ENCODE data around the gene MFAP3L.

Gene MFAP3L

GRCh38 chr4:170025523-170026252, 507 bp downstream of the MFAP3L start:
- Histone ChIP-seq H3K36me3 (ENCODE audit: control insufficient read depth, insufficient read depth, low read length) (no peaks in the 10 kb centered on the region), H3K4me1 (ENCODE audit: control insufficient read depth, insufficient read depth, low read length) (peaks cover 2% of the 10 kb centered on the region; the same call in 1 of the 2 replicates), H3K27me3 (ENCODE audit: control insufficient read depth, insufficient read depth, low read length) (peaks cover 6% of the 10 kb centered on the region; the same call in 1 of the 2 replicates), H3K4me3 (ENCODE audit: low read length) (peak overlapping the region; percentile 70; the same call in 1 of the 2 replicates), H3K9me3 (ENCODE audit: control insufficient read depth, insufficient read depth, low read length) (no peaks in the 10 kb centered on the region), H3K27ac (ENCODE audit: low read length) (no peak overlapping the region)
- DNase-seq (ENCODE audit: low read depth, low spot score): no peak
- WGBS (ENCODE audit: insufficient coverage, insufficient read length): no CpG with 5 or more reads among the region's 74 CpGs

- no CpG with 5 or more reads among the region's 2 CpGs for WGBS (ENCODE audit: insufficient coverage, insufficient read length)
- Histone ChIP-seq H3K4me1 (ENCODE audit: control insufficient read depth, insufficient read depth, low read length) (no peaks in the 10 kb centered on the region), H3K36me3 (ENCODE audit: control insufficient read depth, insufficient read depth, low read length) (no peaks in the 10 kb centered on the region), H3K9me3 (ENCODE audit: control insufficient read depth, insufficient read depth, low read length) (no peaks in the 10 kb centered on the region; the same call in 1 of the 2 replicates), H3K27ac (ENCODE audit: low read length) (no peak overlapping the region), H3K27me3 (ENCODE audit: control insufficient read depth, insufficient read depth, low read length) (no peaks in the 10 kb centered on the region; the same call in 1 of the 2 replicates), H3K4me3 (ENCODE audit: low read length) (no peak overlapping the region)
- DNase-seq (ENCODE audit: low read depth, low spot score): no peak
Observed at GRCh38 chr4:170022211-170022610, 4.0 kb downstream of the MFAP3L start.

DNA sequence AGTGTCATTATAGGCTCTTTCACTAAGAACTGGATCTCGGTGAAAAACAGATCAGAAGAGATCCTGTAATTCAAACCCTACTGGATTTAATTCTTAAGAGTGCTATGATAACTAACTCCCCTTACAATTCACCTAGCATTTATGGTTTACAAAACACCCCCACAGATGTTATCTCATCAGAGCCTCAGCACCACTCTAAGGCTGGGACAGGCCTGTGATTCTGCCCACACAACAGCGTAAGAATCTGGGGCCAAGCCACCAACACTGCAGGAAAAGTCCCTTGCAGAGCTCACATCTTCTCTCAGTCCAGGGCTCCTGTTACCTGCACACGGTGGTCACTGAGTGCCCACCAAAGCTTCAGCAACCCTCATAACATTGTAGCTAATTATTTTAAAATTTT, 8.9 kb downstream of the MFAP3L start:
- Histone ChIP-seq H3K9me3 (ENCODE audit: control insufficient read depth, insufficient read depth, low read length) (no peaks in the 10 kb centered on the region; the same call in 1 of the 2 replicates), H3K4me1 (ENCODE audit: control insufficient read depth, insufficient read depth, low read length) (0 out of 2 replicates have a peak, but pooled peaks cover 2% of the 10 kb centered on the region), H3K27ac (ENCODE audit: low read length) (no peak overlapping the region), H3K27me3 (ENCODE audit: control insufficient read depth, insufficient read depth, low read length) (no peaks in the 10 kb centered on the region), H3K36me3 (ENCODE audit: control insufficient read depth, insufficient read depth, low read length) (no peaks in the 10 kb centered on the region), H3K4me3 (ENCODE audit: low read length) (no peak overlapping the region)
- DNase-seq (ENCODE audit: low read depth, low spot score): no peak
- WGBS (ENCODE audit: insufficient coverage, insufficient read length): no CpG with 5 or more reads among the region's 3 CpGs

DNA sequence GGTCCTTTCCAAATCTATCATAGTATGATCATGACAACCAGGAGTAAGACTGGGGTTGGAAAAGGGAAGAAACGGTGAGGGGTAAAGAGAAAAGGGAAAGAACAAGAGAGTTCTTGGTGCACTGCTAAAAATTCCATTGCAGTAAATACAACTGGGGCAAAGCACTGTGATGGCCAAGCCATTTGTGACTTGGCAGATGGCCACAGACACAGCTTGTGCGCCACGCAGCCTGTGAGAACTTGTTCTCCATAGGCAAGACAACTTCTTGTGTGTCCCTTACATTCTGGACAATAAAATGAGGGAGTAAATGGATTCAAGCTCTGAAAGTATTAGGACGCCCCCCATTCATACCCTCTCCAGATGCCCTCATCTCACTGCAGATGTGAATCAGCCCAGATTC, 10.9 kb downstream of the MFAP3L start:
- Histone ChIP-seq H3K36me3 (ENCODE audit: control insufficient read depth, insufficient read depth, low read length) (no peaks in the 10 kb centered on the region), H3K9me3 (ENCODE audit: control insufficient read depth, insufficient read depth, low read length) (no peaks in the 10 kb centered on the region; the same call in 1 of the 2 replicates), H3K27ac (ENCODE audit: low read length) (no peak overlapping the region), H3K4me1 (ENCODE audit: control insufficient read depth, insufficient read depth, low read length) (0 out of 2 replicates have a peak, but pooled peaks cover 2% of the 10 kb centered on the region), H3K27me3 (ENCODE audit: control insufficient read depth, insufficient read depth, low read length) (no peaks in the 10 kb centered on the region), H3K4me3 (ENCODE audit: low read length) (no peak overlapping the region)
- no peak for DNase-seq (ENCODE audit: low read depth, low spot score)
- WGBS (ENCODE audit: insufficient coverage, insufficient read length): no CpG with 5 or more reads among the region's 4 CpGs

DNA sequence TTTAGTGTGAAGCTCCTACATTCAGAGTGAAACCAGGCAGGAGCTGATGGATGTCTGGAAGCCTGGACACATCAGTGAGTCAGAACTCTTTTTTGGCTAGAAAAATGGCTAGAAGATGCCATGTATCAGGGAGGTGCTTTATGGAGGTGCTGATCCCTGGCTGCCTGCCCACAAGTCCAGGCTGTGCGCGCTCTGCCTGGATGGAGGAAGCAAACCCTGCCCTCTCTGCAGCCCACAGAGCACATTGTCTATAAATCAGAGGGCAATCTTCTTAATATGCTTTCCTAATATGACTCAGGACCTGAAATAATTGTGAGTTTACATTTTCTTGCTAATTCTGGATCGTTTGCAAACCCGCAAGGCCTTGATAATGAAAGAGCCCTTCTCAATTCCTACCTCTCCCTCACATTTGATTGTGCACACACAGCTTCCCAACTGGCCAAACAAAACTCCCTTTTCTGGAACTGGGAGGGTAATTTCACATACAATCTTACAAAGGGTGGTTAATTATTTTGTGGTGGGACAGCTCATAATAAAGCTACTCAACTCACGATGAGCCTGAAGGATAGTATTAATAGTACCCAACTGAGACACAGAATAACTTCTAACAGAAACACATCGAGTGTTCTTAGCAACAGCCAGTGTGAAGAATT, 11.7 kb downstream of the MFAP3L start:
- no peak for DNase-seq (ENCODE audit: low read depth, low spot score)
- WGBS (ENCODE audit: insufficient coverage, insufficient read length): no CpG with 5 or more reads among the region's 6 CpGs
- no peak overlapping the region for H3K4me3 ChIP-seq (ENCODE audit: low read length)

GRCh38 chr4:170012629-170012958, 13.6 kb downstream of the MFAP3L start:
- no CpG with 5 or more reads among the region's 2 CpGs for WGBS (ENCODE audit: insufficient coverage, insufficient read length)
- Histone ChIP-seq H3K9me3 (ENCODE audit: control insufficient read depth, insufficient read depth, low read length) (no peaks in the 10 kb centered on the region), H3K4me3 (ENCODE audit: low read length) (no peak overlapping the region), H3K4me1 (ENCODE audit: control insufficient read depth, insufficient read depth, low read length) (0 out of 2 replicates have a peak, but pooled peaks cover 2% of the 10 kb centered on the region), H3K27ac (ENCODE audit: low read length) (no peak overlapping the region), H3K36me3 (ENCODE audit: control insufficient read depth, insufficient read depth, low read length) (no peaks in the 10 kb centered on the region), H3K27me3 (ENCODE audit: control insufficient read depth, insufficient read depth, low read length) (no peaks in the 10 kb centered on the region)
- DNase-seq (ENCODE audit: low read depth, low spot score): no peak

More for the DNA sequence above, 11.7 kb downstream of the MFAP3L start:
- Histone ChIP-seq H3K4me1 (ENCODE audit: control insufficient read depth, insufficient read depth, low read length) (0 out of 2 replicates have a peak, but pooled peaks cover 2% of the 10 kb centered on the region), H3K9me3 (ENCODE audit: control insufficient read depth, insufficient read depth, low read length) (no peaks in the 10 kb centered on the region), H3K27me3 (ENCODE audit: control insufficient read depth, insufficient read depth, low read length) (no peaks in the 10 kb centered on the region), H3K27ac (ENCODE audit: low read length) (no peak overlapping the region), H3K36me3 (ENCODE audit: control insufficient read depth, insufficient read depth, low read length) (no peaks in the 10 kb centered on the region)

DNA sequence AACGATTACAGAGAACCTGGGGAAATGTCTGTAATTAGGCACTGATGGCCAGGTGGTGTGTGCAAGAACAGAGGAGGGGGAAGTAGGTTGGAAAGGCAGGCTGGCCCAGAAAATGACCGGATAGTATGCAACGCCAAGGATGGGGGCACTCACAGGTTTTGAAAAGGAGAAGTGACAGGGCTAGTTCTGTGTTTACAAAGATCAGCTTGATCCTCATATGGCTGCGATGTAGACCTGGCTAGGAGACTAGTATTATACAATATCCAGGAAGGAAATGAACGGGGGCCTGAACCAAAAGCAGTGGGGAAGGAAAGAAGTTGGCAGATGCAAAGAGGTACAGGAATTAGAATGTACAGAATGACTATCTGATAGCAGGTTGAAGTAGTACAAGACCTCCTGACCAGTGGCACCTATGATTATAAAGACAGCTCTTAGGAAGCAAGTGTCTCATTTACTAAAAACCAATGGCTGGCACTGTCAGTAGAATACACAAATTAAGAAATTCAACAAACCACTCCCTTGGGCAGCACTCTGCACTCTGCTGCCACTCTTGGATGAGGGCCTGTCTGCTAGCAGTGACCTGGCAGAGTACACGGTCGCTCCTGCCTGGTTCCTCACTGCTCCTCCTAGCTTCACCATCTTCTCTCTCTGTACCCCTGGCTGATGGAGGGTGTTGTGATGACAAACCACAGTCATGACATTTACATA, 14.1 kb downstream of the MFAP3L start:
- H3K9me3 ChIP-seq (ENCODE audit: control insufficient read depth, insufficient read depth, low read length): no peaks in the 10 kb centered on the region
- WGBS (ENCODE audit: insufficient coverage, insufficient read length): no CpG with 5 or more reads among the region's 7 CpGs
- no peak overlapping the region for H3K27ac ChIP-seq (ENCODE audit: low read length)
- DNase-seq (ENCODE audit: low read depth, low spot score): no peak
- no peaks in the 10 kb centered on the region for H3K27me3 ChIP-seq (ENCODE audit: control insufficient read depth, insufficient read depth, low read length)
- H3K4me3 ChIP-seq (ENCODE audit: low read length): no peak overlapping the region
- H3K4me1 ChIP-seq (ENCODE audit: control insufficient read depth, insufficient read depth, low read length): 0 out of 2 replicates have a peak, but pooled peaks cover 2% of the 10 kb centered on the region
- no peaks in the 10 kb centered on the region for H3K36me3 ChIP-seq (ENCODE audit: control insufficient read depth, insufficient read depth, low read length)

- Histone ChIP-seq H3K36me3 (ENCODE audit: control insufficient read depth, insufficient read depth, low read length) (no peaks in the 10 kb centered on the region), H3K4me1 (ENCODE audit: control insufficient read depth, insufficient read depth, low read length) (no peaks in the 10 kb centered on the region), H3K27ac (ENCODE audit: low read length) (no peak overlapping the region), H3K9me3 (ENCODE audit: control insufficient read depth, insufficient read depth, low read length) (no peaks in the 10 kb centered on the region), H3K27me3 (ENCODE audit: control insufficient read depth, insufficient read depth, low read length) (no peaks in the 10 kb centered on the region), H3K4me3 (ENCODE audit: low read length) (no peak overlapping the region)
- DNase-seq (ENCODE audit: low read depth, low spot score): no peak
- no CpG with 5 or more reads among the region's 4 CpGs for WGBS (ENCODE audit: insufficient coverage, insufficient read length)
Observed at GRCh38 chr4:170009291-170009690, 16.9 kb downstream of the MFAP3L start.

DNA sequence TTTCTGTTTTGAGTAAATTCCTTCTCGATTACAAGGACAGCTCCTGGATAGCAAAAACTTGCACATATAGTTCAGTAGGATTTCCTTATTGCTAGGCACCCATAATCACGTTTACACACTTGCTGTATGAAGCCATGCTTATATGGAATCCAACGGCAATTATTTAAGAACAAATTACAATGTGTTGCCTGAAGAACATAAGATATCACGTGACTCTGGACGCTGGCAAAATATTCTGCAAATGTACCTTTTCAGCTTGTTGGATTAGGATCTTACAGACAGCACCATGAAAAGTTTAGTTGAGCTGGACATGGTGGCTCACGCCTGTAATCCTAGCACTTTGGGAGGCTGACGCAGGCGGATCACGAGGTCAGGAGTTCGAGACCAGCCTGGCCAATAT, 17.4 kb downstream of the MFAP3L start:
- H3K27me3 ChIP-seq (ENCODE audit: control insufficient read depth, insufficient read depth, low read length): no peaks in the 10 kb centered on the region
- no CpG with 5 or more reads among the region's 10 CpGs for WGBS (ENCODE audit: insufficient coverage, insufficient read length)
- no peaks in the 10 kb centered on the region for H3K9me3 ChIP-seq (ENCODE audit: control insufficient read depth, insufficient read depth, low read length)
- H3K27ac ChIP-seq (ENCODE audit: low read length): no peak overlapping the region
- no peak overlapping the region for H3K4me3 ChIP-seq (ENCODE audit: low read length)
- H3K4me1 ChIP-seq (ENCODE audit: control insufficient read depth, insufficient read depth, low read length): no peaks in the 10 kb centered on the region
- no peak for DNase-seq (ENCODE audit: low read depth, low spot score)
- no peaks in the 10 kb centered on the region for H3K36me3 ChIP-seq (ENCODE audit: control insufficient read depth, insufficient read depth, low read length)

DNA sequence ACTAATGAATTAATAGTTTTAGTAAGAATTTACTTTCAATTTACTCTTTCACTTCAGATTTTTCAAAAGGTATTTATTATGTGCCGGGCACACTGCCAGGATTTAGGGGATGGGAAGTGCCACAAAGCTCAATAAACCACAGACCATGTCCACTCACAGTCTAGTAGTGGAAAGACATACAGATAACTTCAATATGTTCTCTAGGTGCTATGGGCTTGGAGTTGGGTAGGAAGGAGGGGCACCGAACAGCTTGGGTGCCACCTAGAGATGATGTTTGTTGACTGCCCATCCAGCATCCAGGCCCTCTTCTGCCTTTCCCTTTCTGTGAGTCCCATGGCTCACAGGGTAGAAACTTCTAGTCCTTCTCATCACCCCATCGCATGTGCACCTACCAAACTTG, 17.8 kb downstream of the MFAP3L start:
- H3K36me3 ChIP-seq (ENCODE audit: control insufficient read depth, insufficient read depth, low read length): no peaks in the 10 kb centered on the region
- no peaks in the 10 kb centered on the region for H3K4me1 ChIP-seq (ENCODE audit: control insufficient read depth, insufficient read depth, low read length)
- WGBS (ENCODE audit: insufficient coverage, insufficient read length): no CpG with 5 or more reads among the region's 3 CpGs
- no peak for DNase-seq (ENCODE audit: low read depth, low spot score)
- no peak overlapping the region for H3K27ac ChIP-seq (ENCODE audit: low read length)
- H3K27me3 ChIP-seq (ENCODE audit: control insufficient read depth, insufficient read depth, low read length): no peaks in the 10 kb centered on the region
- H3K9me3 ChIP-seq (ENCODE audit: control insufficient read depth, insufficient read depth, low read length): no peaks in the 10 kb centered on the region
- no peak overlapping the region for H3K4me3 ChIP-seq (ENCODE audit: low read length)

Measured in iPS DF 6.9 (cell line).